Gastrocnemius medialis (tissue), 4 donors: Measurements from ENCODE around the gene GRID2. TPM values are rescaled to one million over a fixed set of nuclear protein-coding genes. Genes with fewer than 3 reads are reported as not detected.

Source experiments
- ATAC-seq, 2 donors: fragments of 150-250 bp; one replicate each; pipeline ENCODE4 v1.9.1; 2016
- DNase-seq, 2 donors: peaks; one replicate each; pipeline ENCODE4 v3.0.0-alpha.2; 2019
- H3K27ac ChIP-seq, 4 donors: fragments of 200-600 bp; sonication (generic); 1 replicate in 1 of 4; 2 replicates in 3 of 4; pipeline ENCODE4 v1.5.1; 2016 to 2018; ENCODE audit warnings: mild to moderate bottlenecking in 2 of 4, moderate library complexity in 1 of 4
- H3K27me3 ChIP-seq, 3 donors: fragments of 200-600 bp; sonication (generic) in 2 of 3; 1 replicate in 1 of 3; 2 replicates in 2 of 3; pipeline versions ENCODE4 v1.5.1 to v1.6.0; 2016 to 2019; ENCODE audit warnings: mild to moderate bottlenecking in 1 of 3, moderate library complexity in 1 of 3
- H3K36me3 ChIP-seq, 2 donors: fragments of 200-600 bp; sonication (generic) in 1 of 2; one replicate each; pipeline ENCODE4 v1.5.1; 2017 to 2018
- H3K4me1 ChIP-seq, 2 donors: fragments of 200-600 bp; sonication (generic) in 1 of 2; one replicate each; pipeline ENCODE4 v1.5.1; 2016 to 2017; ENCODE audit warnings: mild to moderate bottlenecking in 2 of 2
- H3K4me3 ChIP-seq, 4 donors: fragments of 200-600 bp; sonication (generic) in 3 of 4; 1 replicate in 1 of 4; 2 replicates in 3 of 4; pipeline ENCODE4 v1.5.1; 2016 to 2019; ENCODE audit warnings: mild to moderate bottlenecking in 2 of 4
- H3K9me3 ChIP-seq, 3 donors: fragments of 200-600 bp; sonication (generic) in 2 of 3; 1 replicate in 1 of 3; 2 replicates in 2 of 3; pipeline ENCODE4 v1.5.1; 2016 to 2019
- CTCF ChIP-seq, 5 experiments: fragments of 450-650 bp in 3 of 5; fragments of 200-600 bp in 2 of 5; sonication (generic) in 2 of 5; IDR thresholded peaks in 4 of 5; conservative IDR thresholded peaks in 1 of 5; 1 replicate in 4 of 5; 2 replicates in 1 of 5; pipeline ENCODE4 v1.5.1; 2016 to 2019; ENCODE audit warnings: antibody characterized with exemption in 5 of 5, mild to moderate bottlenecking in 3 of 5, moderate library complexity in 3 of 5
- POLR2A ChIP-seq, 2 donors: fragments of 450-650 bp; IDR thresholded peaks; one replicate each; pipeline ENCODE4 v1.6.1; 2017; ENCODE audit warnings: antibody characterized with exemption in 2 of 2, mild to moderate bottlenecking in 2 of 2, moderate library complexity in 2 of 2
- in situ Hi-C, 4 donors: fragments of 200-750 bp; cut with MboI; loops; one replicate each; pipeline versions ENCODE4 v1.15.0 to v1.8.0; 2017; ENCODE audit warnings: low sequenced_read_pairs in 4 of 4
- intact Hi-C: fragments of 100-400 bp; cut with DNase I; formaldehyde crosslinking; loops from one replicate; pipeline ENCODE4 v1.15.1; 2023; ENCODE audit warnings: low total_unique reads
- total RNA-seq, 4 donors: library from RNA; depleted of rRNA; stranded (reverse); fragments of >200 nt; gene quantifications; one replicate each; pipeline versions ENCODE4 v1.1.0 to v1.2.3, GENCODE V29; 2016

Gene GRID2
- total RNA-seq, 4 donors from 2014 or later, result not detected

- no peak overlapping the region for H3K27ac ChIP-seq
- ATAC-seq (no peak), DNase-seq (no peak)
- peaks cover 29 to 47% (median 40%) of the 10 kb centered on the region in 3 donors for H3K27me3 ChIP-seq
- intact Hi-C loops (no loop called here), in situ Hi-C loops (no loop called here)
- TF ChIP-seq POLR2A (IDR thresholded peaks at IDR 0.05) (no peak), CTCF (IDR thresholded peaks at IDR 0.05 in 4 of 5, conservative IDR thresholded peaks at IDR 0.05 in 1 of 5) (no peak)
- H3K4me3 ChIP-seq, result peak overlapping the region in 3 of 4 donors; percentile 1 to 48 (median 24)
- no peaks in the 10 kb centered on the region for H3K36me3 ChIP-seq
- no peaks in the 10 kb centered on the region for H3K9me3 ChIP-seq
- H3K4me1 ChIP-seq, result peaks cover 0 to 8% of the 10 kb centered on the region in 2 donors
Measured at GRCh38 chr4:92304121-92304520, 355 bp downstream of the GRID2 start.

- intact Hi-C loops, result no loop called here
- Histone ChIP-seq H3K27ac (no peak overlapping the region), H3K36me3 (no peaks in the 10 kb centered on the region), H3K9me3 (no peaks in the 10 kb centered on the region), H3K4me1 (peaks cover 0 to 8% of the 10 kb centered on the region in 2 donors), H3K27me3 (peaks cover 29 to 47% (median 40%) of the 10 kb centered on the region in 3 donors), H3K4me3 (peak overlapping the region in 1 of 4 donors; percentile 48)
- DNase-seq, result no peak
- no peak for ATAC-seq
- TF ChIP-seq POLR2A (IDR thresholded peaks at IDR 0.05), result no peak
- no peak for TF ChIP-seq CTCF (IDR thresholded peaks at IDR 0.05 in 4 of 5, conservative IDR thresholded peaks at IDR 0.05 in 1 of 5)
- in situ Hi-C loops, result no loop called here
Measured at GRCh38 chr4:92304606-92305005, 840 bp downstream of the GRID2 start.

GRCh38 chr4:92305148-92305877 lies 1.5 kb downstream of the GRID2 start:
- intact Hi-C loops (no loop called here), in situ Hi-C loops (no loop called here)
- Histone ChIP-seq H3K4me3 (peak overlapping the region; percentile 11 to 48 (median 30)), H3K9me3 (no peaks in the 10 kb centered on the region), H3K4me1 (peaks cover 0 to 8% of the 10 kb centered on the region in 2 donors), H3K27ac (no peak overlapping the region), H3K36me3 (no peaks in the 10 kb centered on the region), H3K27me3 (peaks cover 29 to 47% (median 40%) of the 10 kb centered on the region in 3 donors)
- DNase-seq, result no peak
- ATAC-seq, result no peak
- no peak for TF ChIP-seq POLR2A (IDR thresholded peaks at IDR 0.05)
- TF ChIP-seq CTCF (IDR thresholded peaks at IDR 0.05 in 4 of 5, conservative IDR thresholded peaks at IDR 0.05 in 1 of 5), result no peak

- H3K27me3 ChIP-seq, result peaks cover 29 to 43% (median 38%) of the 10 kb centered on the region in 3 donors
- in situ Hi-C loops, result no loop called here
- DNase-seq (no peak), ATAC-seq (no peak)
- no peak for TF ChIP-seq POLR2A (IDR thresholded peaks at IDR 0.05)
- no peak for TF ChIP-seq CTCF (IDR thresholded peaks at IDR 0.05 in 4 of 5, conservative IDR thresholded peaks at IDR 0.05 in 1 of 5)
- H3K36me3 ChIP-seq, result no peaks in the 10 kb centered on the region
- intact Hi-C loops, result no loop called here
- peak overlapping the region; percentile 11 to 48 (median 30) for H3K4me3 ChIP-seq
- H3K9me3 ChIP-seq, result no peaks in the 10 kb centered on the region
- H3K27ac ChIP-seq, result no peak overlapping the region
- H3K4me1 ChIP-seq, result peaks cover 0 to 8% of the 10 kb centered on the region in 2 donors
Measured at GRCh38 chr4:92305878-92306520, 2.2 kb downstream of the GRID2 start.
